ENCODE data around the gene C2CD4D. TPM values are rescaled to one million over a fixed set of nuclear protein-coding genes. Genes with fewer than 3 reads are reported as not detected.

The C2CD4D gene
- total and polyA plus RNA-seq, 5 donors, result 0.05 to 0.21 (median 0.14) TPM; not detected in 1

DNA sequence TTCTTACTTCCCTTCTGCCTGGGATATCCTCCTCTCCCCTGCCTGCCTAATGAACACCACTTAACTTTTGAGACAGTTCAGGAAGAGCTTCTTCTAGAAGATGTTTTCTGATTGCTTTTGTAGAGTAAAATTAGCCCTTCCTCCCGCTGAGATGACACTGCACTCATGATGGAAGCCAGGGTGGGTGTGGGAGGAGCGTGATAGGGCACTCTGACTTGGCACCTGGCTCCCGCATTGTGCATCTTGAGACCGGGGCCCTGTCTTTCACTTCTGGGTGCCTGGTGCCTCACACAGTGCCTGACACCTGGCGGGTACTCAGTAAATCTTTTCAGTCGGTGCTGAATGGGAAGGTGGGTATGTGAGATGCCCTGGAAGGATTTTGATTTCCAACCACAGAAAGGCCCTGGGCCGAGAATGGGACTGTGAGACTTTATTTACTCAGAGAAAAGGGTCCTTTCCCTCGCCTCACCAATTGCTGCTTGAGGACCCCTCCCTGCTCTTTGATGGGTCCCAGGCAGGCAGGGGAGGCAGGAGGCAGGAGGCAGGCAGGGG lies 7.1 kb upstream of the C2CD4D start:
- Histone ChIP-seq H3K9me3 (ENCODE audit: control insufficient read depth, low read length) (no peaks in the 10 kb centered on the region), H3K27ac (ENCODE audit: low read length) (no peak overlapping the region), H3K4me3 (ENCODE audit: low read length) (no peak overlapping the region), H3K4me1 (ENCODE audit: control insufficient read depth, insufficient read depth, low read length) (peaks cover 2% of the 10 kb centered on the region), H3K27me3 (ENCODE audit: control insufficient read depth, insufficient read depth) (no peaks in the 10 kb centered on the region)
- DNase-seq (peak in 1 of 3 donors; percentile 7), ATAC-seq (no peak)
- intact Hi-C loops (cut with DNase I), result no loop called here
- WGBS, result 85% methylated on average over 8 of the region's 8 CpGs

- WGBS, result 33% methylated on average over 6 of the region's 6 CpGs
- ATAC-seq (peak in 1 of 2 donors; percentile 62), DNase-seq (peak in 1 of 3 donors; percentile 36)
- Histone ChIP-seq H3K9me3 (ENCODE audit: control insufficient read depth, low read length) (no peaks in the 10 kb centered on the region), H3K27ac (ENCODE audit: low read length) (no peak overlapping the region), H3K4me3 (ENCODE audit: low read length) (no peak overlapping the region), H3K4me1 (ENCODE audit: control insufficient read depth, insufficient read depth, low read length) (peaks cover 2% of the 10 kb centered on the region), H3K27me3 (ENCODE audit: control insufficient read depth, insufficient read depth) (no peaks in the 10 kb centered on the region)
- intact Hi-C loops (cut with DNase I), result no loop called here
These were observed 6.5 kb upstream of the C2CD4D start for GRCh38 chr1:151846062-151846568.

DNA sequence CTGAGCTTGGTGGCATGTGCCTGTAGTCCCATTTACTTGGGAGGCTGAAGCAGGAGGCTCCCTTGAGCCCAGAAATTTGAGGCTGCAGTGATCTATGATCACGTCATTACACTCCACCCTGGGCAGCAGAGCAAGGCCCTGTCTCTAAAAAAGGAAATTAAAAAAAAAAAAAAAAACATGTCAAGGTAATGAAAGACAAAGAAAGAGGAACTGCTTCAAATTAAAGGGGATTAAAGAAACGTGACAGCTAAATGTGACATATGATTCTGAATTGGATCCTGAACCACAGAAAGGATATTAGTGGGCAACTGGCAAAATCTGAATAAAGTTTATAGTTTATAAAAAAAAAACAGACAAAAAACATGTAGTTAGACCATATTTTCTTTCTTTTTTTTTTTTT lies 3.8 kb upstream of the C2CD4D start:
- H3K4me1 ChIP-seq (ENCODE audit: control insufficient read depth, insufficient read depth, low read length), result peaks cover 2% of the 10 kb centered on the region
- no peak overlapping the region for H3K27ac ChIP-seq (ENCODE audit: low read length)
- 78% methylated on average over 2 of the region's 2 CpGs for WGBS
- ATAC-seq, result no peak
- no peaks in the 10 kb centered on the region for H3K9me3 ChIP-seq (ENCODE audit: control insufficient read depth, low read length)
- intact Hi-C loops (cut with DNase I), result no loop called here
- DNase-seq, result no peak
- H3K4me3 ChIP-seq (ENCODE audit: low read length), result no peak overlapping the region
- no peaks in the 10 kb centered on the region for H3K27me3 ChIP-seq (ENCODE audit: control insufficient read depth, insufficient read depth)

DNA sequence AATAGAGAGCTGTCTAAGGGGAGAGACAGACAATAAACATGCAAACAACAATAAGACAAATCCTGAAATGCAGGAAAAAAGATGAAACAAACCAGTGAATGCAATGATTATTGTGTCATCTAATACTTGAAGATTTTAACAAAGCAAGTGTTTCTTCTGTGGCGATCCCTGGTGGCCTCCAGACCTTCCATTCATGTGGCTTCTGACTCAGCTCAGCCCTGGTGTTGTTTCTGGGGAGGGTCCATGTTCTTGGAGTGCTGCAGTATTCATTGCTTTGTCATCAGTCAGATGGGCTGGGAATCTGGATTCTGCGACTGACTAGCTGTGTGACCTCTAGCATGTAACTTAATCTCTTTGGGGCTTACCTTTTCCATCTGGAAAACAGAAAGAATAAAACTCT lies 1.5 kb upstream of the C2CD4D start:
- intact Hi-C loops (cut with DNase I), result no loop called here
- ATAC-seq, result no peak
- H3K27me3 ChIP-seq (ENCODE audit: control insufficient read depth, insufficient read depth), result no peaks in the 10 kb centered on the region
- H3K4me1 ChIP-seq (ENCODE audit: control insufficient read depth, insufficient read depth, low read length), result no peaks in the 10 kb centered on the region
- no peak for DNase-seq
- 87% methylated on average over 2 of the region's 2 CpGs for WGBS
- no peak overlapping the region for H3K27ac ChIP-seq (ENCODE audit: low read length)
- no peak overlapping the region for H3K4me3 ChIP-seq (ENCODE audit: low read length)
- no peaks in the 10 kb centered on the region for H3K9me3 ChIP-seq (ENCODE audit: control insufficient read depth, low read length)

DNA sequence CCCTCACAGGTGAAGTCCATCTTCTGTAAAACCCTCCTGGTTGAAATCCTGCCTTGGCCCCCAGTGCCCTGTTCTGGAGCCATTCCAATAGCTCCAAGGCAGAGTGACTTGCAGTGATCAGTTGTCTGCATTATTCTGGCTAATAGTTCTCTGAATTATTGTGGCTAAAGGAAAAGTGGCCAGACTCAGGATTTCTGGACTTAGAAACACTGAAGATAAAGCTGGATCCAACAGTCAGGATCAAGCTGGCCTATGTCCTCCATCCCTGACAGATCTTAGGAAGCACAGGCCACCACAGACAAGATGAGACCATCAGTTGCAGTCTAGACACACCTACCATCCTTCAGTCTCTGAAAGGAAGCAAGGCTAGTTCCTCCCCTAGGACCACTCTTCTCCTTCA lies 801 bp upstream of the C2CD4D start:
- H3K27me3 ChIP-seq (ENCODE audit: control insufficient read depth, insufficient read depth), result no peaks in the 10 kb centered on the region
- no peak overlapping the region for H3K4me3 ChIP-seq (ENCODE audit: low read length)
- no peaks in the 10 kb centered on the region for H3K9me3 ChIP-seq (ENCODE audit: control insufficient read depth, low read length)
- no peaks in the 10 kb centered on the region for H3K4me1 ChIP-seq (ENCODE audit: control insufficient read depth, insufficient read depth, low read length)
- H3K27ac ChIP-seq (ENCODE audit: low read length), result no peak overlapping the region
- no peak for ATAC-seq
- intact Hi-C loops (cut with DNase I), result no loop called here
- DNase-seq, result no peak

GRCh38 chr1:151839082-151839412 lies 573 bp downstream of the C2CD4D start:
- 12% methylated on average over 16 of the region's 16 CpGs for WGBS
- Histone ChIP-seq H3K27ac (ENCODE audit: low read length) (no peak overlapping the region), H3K4me3 (ENCODE audit: low read length) (peak overlapping the region; percentile 53), H3K9me3 (ENCODE audit: control insufficient read depth, low read length) (no peaks in the 10 kb centered on the region), H3K27me3 (ENCODE audit: control insufficient read depth, insufficient read depth) (no peaks in the 10 kb centered on the region), H3K4me1 (ENCODE audit: control insufficient read depth, insufficient read depth, low read length) (no peaks in the 10 kb centered on the region)
- intact Hi-C loops (cut with DNase I), result loop anchor here in 2 of 4 donors (10.0 kb wide), 1 partner anchor 244 kb away; no protein-coding TSS in a partner anchor
- ATAC-seq (no peak), DNase-seq (no peak)

DNA sequence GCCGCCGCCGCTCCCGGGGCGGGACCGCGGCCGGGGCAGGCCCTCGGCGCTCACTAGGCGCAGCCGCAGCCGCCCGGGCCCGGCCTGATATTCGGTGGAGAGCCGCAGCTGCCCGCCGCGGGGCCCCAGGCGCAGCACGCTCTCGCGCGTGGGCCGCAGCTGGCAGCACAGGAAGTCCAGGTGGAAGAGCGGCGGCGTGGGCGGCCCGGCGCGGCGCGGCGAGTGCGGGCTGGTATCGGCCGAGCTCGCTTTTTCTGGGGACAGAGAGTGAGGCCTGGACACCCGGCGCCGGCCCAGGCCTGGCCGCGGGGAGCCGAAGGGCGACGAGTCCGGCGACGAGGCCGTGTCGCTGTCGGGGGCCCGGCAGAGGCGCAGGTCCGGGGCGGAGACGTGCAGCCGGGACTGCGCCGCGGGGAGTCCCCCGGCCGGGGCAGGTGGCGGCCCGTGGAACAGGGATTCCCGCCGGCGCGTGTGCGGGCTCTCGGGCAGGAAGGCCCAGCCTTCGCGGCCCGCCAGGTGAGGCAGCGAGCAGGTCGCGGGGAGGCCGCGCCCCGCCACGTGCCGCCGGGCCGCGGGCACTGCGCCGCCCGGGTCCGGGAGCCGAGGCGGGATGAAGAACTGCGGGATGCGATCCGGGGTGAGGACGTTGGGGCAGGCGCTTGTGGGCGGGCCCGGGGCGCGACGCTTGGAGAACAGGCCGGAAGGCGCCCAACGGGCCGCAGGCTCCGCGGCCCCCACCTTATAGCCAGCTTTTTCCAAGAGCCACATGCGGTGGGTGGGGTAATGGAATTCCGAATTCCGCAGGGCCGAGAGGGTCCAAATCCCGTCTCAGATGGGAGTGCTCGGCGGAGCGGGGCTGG lies 1.2 kb downstream of the C2CD4D start:
- H3K4me1 ChIP-seq (ENCODE audit: control insufficient read depth, insufficient read depth, low read length), result no peaks in the 10 kb centered on the region
- intact Hi-C loops (cut with DNase I), result loop anchor here in 2 of 4 donors (10.0 kb wide), 1 partner anchor 244 kb away; no protein-coding TSS in a partner anchor
- 2% methylated on average over 117 of the region's 117 CpGs for WGBS
- H3K27ac ChIP-seq (ENCODE audit: low read length), result no peak overlapping the region
- no peaks in the 10 kb centered on the region for H3K27me3 ChIP-seq (ENCODE audit: control insufficient read depth, insufficient read depth)
- no peaks in the 10 kb centered on the region for H3K9me3 ChIP-seq (ENCODE audit: control insufficient read depth, low read length)
- ATAC-seq (peak; percentile 37 to 41), DNase-seq (peak; percentile 28 to 80 (median 72))
- peak overlapping the region; percentile 53 for H3K4me3 ChIP-seq (ENCODE audit: low read length)

- intact Hi-C loops (cut with DNase I), result loop anchor here in 2 of 4 donors (10.0 kb wide), 1 partner anchor 243 kb away; no protein-coding TSS in a partner anchor
These were observed 1.8 kb downstream of the C2CD4D start for GRCh38 chr1:151837884-151838221.

DNA sequence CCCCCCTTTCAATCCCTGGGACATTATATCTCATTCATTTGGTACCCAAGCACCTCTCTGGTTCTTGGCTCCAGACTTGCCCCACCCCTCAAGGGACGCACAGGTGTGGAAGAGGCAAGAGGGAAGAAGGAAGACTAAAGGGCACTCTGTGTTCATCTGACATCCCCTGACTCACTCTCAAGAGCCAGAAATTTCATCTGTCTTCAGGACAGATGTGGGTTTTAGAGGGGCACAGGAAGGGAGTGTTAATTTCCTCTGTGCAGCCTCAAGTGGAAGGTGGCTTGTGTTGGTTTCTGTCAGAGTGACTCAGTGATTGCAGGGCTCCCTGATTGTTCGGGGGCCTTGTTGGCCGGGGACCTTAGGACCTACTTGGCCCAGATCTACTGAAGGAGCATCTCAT lies 2.4 kb downstream of the C2CD4D start:
- no peak overlapping the region for H3K27ac ChIP-seq (ENCODE audit: low read length)
- DNase-seq, result no peak
- no peak overlapping the region for H3K4me3 ChIP-seq (ENCODE audit: low read length)
- WGBS, result 50% methylated on average over 3 of the region's 3 CpGs
- intact Hi-C loops (cut with DNase I), result loop anchor here in 2 of 4 donors (10.0 kb wide), 1 partner anchor 242 kb away; no protein-coding TSS in a partner anchor
- no peaks in the 10 kb centered on the region for H3K9me3 ChIP-seq (ENCODE audit: control insufficient read depth, low read length)
- H3K4me1 ChIP-seq (ENCODE audit: control insufficient read depth, insufficient read depth, low read length), result no peaks in the 10 kb centered on the region
- no peak for ATAC-seq
- no peaks in the 10 kb centered on the region for H3K27me3 ChIP-seq (ENCODE audit: control insufficient read depth, insufficient read depth)

More at GRCh38 chr1:151837884-151838221, 1.8 kb downstream of the C2CD4D start:
- peak overlapping the region; percentile 53 for H3K4me3 ChIP-seq (ENCODE audit: low read length)
- no peaks in the 10 kb centered on the region for H3K4me1 ChIP-seq (ENCODE audit: control insufficient read depth, insufficient read depth, low read length)
- no peak overlapping the region for H3K27ac ChIP-seq (ENCODE audit: low read length)
- H3K9me3 ChIP-seq (ENCODE audit: control insufficient read depth, low read length), result no peaks in the 10 kb centered on the region
- H3K27me3 ChIP-seq (ENCODE audit: control insufficient read depth, insufficient read depth), result no peaks in the 10 kb centered on the region
- ATAC-seq, result no peak
- DNase-seq, result no peak
- WGBS, result 7% methylated on average over 26 of the region's 26 CpGs

DNA sequence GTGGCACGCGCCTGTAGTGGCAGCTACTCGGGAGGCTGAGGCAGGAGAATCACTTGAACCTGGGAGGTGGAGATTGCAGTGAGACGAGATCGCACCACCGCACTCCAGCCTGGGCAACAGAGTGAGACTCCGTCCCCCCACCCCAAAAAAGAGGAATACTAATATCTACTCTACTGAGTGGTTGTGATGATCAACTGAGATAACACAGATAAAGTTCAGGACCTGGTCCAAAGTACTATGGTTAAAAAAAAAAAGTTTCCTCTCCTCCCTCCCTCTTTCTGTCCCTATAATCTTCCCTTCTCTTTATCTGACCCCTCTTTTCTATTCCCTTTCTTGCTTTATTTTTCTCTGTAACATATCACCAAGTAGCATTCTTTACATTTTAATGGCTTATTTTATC lies 4.0 kb downstream of the C2CD4D start:
- intact Hi-C loops (cut with DNase I), result loop anchor here in 2 of 4 donors (10.0 kb wide), 1 partner anchor 241 kb away; no protein-coding TSS in a partner anchor
- no peak for DNase-seq
- ATAC-seq, result no peak

GRCh38 chr1:151834239-151834638 lies 5.4 kb downstream of the C2CD4D start:
- intact Hi-C loops (cut with DNase I), result loop anchor here in 2 of 4 donors (10.0 kb wide), 1 partner anchor 239 kb away; no protein-coding TSS in a partner anchor
- no peak for DNase-seq
- Histone ChIP-seq H3K4me1 (ENCODE audit: control insufficient read depth, insufficient read depth, low read length) (peaks cover 3% of the 10 kb centered on the region), H3K4me3 (ENCODE audit: low read length) (no peak overlapping the region), H3K27ac (ENCODE audit: low read length) (no peak overlapping the region), H3K9me3 (ENCODE audit: control insufficient read depth, low read length) (no peaks in the 10 kb centered on the region), H3K27me3 (ENCODE audit: control insufficient read depth, insufficient read depth) (no peaks in the 10 kb centered on the region)
- no peak for ATAC-seq
- 72% methylated on average over 3 of the region's 3 CpGs for WGBS

More for the DNA sequence above, 4.0 kb downstream of the C2CD4D start:
- Histone ChIP-seq H3K4me3 (ENCODE audit: low read length) (no peak overlapping the region), H3K9me3 (ENCODE audit: control insufficient read depth, low read length) (no peaks in the 10 kb centered on the region), H3K27me3 (ENCODE audit: control insufficient read depth, insufficient read depth) (no peaks in the 10 kb centered on the region), H3K27ac (ENCODE audit: low read length) (no peak overlapping the region), H3K4me1 (ENCODE audit: control insufficient read depth, insufficient read depth, low read length) (no peaks in the 10 kb centered on the region)
- 94% methylated on average over 7 of the region's 7 CpGs for WGBS
